Medulla oblongata (tissue), 1 donor: ENCODE data around the gene ADTRP.

Source experiments
- DNase-seq: peaks from one replicate; pipeline ENCODE4 v3.0.0-alpha.2; 2015; ENCODE audit errors: extremely low spot score

The ADTRP gene

GRCh38 chr6:11755725-11756124 lies 22.9 kb downstream of the ADTRP start:
- no peak for DNase-seq

- DNase-seq, result no peak
Observed at GRCh38 chr6:11754625-11755271, 23.9 kb downstream of the ADTRP start.

GRCh38 chr6:11753798-11754197 lies 24.8 kb downstream of the ADTRP start:
- DNase-seq, result no peak

DNA sequence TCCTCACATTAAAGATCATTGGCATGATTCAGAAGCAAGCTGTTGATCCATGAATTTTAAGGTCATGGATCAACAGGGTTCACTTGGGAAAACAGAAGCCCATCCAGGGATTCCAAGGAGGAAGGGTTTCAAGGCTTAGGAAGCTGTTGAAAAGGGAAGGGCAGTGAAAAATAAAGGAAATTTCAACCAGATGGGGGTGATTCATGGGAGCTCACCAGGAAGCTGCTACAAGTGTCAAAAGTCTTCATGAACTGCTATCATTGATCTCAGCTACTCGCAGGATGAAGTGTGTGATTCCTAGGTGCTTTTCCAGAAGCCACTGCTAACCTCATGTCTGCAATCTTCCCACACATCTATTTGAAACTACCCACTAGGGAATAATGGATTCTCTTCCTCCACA lies 26.2 kb downstream of the ADTRP start:
- DNase-seq, result no peak

- no peak for DNase-seq
Observed at GRCh38 chr6:11750682-11751081, 27.9 kb downstream of the ADTRP start.

- no peak for DNase-seq
Observed at GRCh38 chr6:11748591-11749210, 29.9 kb downstream of the ADTRP start.

GRCh38 chr6:11747021-11747420 lies 31.6 kb downstream of the ADTRP start:
- DNase-seq, result no peak

DNA sequence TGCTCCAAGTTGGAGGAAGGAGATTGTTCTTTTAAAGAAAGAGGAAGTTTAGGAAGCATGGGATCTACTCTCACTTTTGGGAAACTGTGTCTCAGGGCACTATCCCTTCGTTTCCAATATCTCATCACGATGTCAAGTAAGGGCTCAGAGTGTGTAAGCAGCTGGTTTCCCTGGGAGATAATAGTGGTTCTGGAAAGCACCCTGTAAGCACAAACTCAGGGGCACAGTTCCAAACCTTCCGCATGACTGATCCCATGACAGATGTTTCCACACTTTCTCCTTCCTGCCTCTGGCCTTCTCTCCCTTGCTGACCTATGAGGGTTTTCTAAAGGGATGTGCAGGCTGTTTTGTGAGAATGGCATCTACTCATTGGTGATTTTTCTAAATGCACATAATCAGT lies 33.9 kb downstream of the ADTRP start:
- peak; percentile 69 for DNase-seq

DNA sequence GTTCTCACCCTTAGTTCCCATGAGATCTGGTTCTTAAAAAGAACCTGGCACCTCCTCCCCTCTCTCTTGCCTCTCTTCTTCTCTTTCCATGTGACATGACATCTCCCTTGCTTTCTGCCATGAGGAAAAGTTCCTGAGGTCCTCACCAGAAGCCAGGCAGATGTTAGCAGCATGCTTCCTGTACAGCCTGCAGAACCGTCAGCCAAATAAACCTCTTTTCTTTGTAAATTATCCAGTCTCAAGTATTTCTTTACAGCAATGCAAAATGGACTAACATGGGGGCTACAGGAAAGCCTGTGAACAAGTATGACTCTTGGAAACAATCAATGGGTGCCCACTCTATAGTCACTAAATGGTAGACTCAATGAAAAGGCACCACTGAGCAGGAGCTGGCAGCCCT lies 34.5 kb downstream of the ADTRP start:
- DNase-seq, result no peak

- no peak for DNase-seq
Observed at GRCh38 chr6:11740875-11741274, 37.7 kb downstream of the ADTRP start.

DNA sequence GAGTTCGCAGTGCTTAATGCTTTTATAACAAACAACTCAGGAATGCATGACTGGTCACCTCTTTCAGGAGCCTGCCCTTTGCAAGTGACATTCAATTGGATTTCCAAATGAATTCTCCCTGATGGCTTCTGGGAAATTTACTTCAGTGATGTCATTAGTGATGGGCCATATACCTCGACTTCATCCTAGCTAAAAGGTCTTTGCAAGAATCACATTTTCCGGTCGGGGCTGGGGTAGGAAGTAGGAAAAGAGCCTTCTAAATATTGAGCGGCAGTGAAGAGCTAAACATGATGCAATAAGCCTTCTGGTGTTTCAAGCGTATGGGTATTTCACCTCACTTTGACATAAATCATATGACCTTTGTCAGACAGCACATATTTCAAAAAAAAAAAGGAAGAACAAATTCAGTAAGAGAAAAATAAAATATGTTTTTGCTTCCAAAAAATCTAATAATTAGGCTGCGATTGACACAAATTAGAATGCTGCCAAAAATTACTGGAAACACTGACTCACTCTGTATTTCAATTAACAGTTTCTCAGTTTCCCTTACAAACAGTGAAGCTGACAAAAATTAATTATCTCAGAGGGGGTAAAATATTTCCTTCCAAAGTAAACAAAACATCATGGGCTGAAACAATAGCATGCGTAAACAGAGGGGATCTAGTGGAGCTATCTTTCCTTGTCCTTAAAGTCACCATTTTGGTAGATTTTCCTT lies 39.8 kb downstream of the ADTRP start:
- DNase-seq, result no peak

DNA sequence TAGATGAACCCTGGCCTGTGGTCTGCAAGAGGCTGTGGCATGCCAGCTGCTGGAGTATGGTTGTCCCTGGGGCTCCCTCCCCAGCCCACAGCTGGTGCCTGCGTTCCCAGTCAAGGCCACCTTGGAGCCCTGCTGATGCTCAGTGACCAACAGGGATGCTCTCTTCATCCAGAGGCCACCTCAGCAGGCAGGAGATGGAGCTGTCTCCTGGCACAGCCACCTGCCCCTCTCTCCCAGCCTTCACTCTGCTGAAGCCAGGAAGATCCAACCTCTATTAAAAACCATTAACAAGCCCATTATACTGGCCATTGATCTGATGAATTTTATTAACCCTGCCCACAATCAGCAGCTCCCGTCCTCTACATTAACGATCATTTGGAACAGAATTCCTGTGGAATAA lies 40.4 kb downstream of the ADTRP start:
- DNase-seq, result no peak

DNA sequence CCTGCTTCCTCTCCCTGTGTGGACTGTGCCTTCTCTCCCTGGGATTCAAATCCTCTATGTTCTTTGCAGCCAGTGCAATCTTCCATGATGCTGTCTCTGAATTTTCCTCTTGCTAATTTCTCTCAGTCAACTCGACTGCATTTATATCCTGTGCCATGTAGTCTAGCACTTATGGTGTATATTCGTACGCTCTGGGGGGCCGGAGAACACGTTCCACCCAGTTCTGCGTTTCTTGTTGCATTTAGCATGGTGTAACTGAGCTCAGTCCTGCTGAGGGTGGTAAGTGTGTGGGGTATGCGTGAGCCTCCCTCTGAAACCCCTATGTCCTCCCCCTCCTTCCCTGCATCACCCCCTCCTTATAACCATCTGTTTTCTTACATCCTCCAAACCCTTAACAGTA lies 42.0 kb downstream of the ADTRP start:
- DNase-seq, result no peak

DNA sequence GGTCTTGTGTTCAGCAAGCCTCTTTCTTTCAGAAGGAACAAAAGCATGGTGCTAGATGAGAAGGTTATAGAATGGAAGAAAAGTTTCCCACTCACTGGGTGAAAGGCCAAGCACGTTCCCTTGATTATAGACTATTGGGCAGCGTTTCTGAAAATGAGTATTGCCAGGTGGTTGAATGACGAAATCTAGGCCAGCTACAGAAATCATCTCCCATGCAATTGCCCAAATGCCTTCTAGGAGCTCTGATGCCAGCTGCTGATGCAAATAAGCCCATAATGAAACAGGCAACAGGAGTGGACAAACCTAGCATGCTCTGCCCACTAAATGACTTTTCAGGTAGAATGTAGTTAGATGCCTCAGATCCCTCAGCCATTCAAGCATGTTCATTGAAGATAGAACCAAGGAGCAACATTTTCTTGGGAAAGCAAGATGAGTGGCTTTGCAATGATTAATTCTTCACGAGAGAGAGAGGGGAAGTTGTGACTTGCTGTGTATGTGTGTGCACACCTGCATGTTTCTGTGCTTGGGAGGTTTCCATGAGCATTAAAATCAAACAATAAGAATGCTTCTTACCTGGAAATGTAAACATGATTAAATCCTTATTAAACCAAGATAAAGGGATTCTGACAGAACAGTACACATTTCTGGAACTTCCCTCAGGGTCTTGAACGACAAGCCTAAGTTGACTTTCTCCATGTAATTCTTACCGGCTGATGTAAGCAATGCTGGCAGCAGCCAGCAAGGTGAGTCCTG lies 43.6 kb downstream of the ADTRP start:
- no peak for DNase-seq

GRCh38 chr6:11732036-11732631 lies 46.5 kb downstream of the ADTRP start:
- peak; percentile 87 for DNase-seq

- DNase-seq, result no peak
Observed at GRCh38 chr6:11731423-11731822, 47.2 kb downstream of the ADTRP start.

DNA sequence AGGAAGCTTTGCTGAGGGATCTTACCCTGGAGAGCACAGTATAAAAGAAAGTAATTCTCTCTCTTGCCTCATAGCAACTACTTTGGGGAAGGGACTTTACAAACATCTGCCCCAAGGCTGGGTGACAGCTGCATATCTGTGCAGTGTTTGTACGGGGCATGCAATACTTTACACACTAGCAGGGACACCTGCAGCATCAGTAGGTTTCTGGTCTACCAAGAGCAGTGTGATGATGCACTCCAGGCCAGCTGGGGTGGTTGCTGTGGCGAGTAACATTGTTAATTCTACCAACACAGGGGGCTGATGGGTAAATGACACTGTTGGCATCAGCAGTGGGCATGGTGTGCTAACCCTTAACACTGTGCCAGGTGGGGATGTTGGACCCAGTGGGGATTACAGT lies 48.0 kb downstream of the ADTRP start:
- no peak for DNase-seq

DNA sequence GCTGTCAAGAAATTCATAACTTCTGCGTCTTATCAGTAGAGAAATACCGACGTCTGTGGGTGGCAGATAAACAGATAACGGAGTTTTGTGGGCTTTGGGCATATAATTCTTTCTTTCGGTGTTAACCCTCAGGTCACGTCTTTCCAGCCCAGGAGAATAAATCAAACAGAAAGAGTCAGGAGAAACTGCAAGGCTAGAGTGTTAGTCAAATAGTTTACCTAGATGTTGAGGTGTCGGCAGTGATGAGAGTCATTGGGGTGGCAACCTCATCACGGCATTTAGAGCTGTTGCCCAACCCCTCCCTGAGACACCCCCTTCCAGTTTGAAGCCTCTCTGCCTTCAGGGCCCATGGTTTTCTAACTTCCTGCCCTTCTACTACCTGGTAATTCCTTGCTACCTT lies 49.5 kb downstream of the ADTRP start:
- DNase-seq, result no peak

DNA sequence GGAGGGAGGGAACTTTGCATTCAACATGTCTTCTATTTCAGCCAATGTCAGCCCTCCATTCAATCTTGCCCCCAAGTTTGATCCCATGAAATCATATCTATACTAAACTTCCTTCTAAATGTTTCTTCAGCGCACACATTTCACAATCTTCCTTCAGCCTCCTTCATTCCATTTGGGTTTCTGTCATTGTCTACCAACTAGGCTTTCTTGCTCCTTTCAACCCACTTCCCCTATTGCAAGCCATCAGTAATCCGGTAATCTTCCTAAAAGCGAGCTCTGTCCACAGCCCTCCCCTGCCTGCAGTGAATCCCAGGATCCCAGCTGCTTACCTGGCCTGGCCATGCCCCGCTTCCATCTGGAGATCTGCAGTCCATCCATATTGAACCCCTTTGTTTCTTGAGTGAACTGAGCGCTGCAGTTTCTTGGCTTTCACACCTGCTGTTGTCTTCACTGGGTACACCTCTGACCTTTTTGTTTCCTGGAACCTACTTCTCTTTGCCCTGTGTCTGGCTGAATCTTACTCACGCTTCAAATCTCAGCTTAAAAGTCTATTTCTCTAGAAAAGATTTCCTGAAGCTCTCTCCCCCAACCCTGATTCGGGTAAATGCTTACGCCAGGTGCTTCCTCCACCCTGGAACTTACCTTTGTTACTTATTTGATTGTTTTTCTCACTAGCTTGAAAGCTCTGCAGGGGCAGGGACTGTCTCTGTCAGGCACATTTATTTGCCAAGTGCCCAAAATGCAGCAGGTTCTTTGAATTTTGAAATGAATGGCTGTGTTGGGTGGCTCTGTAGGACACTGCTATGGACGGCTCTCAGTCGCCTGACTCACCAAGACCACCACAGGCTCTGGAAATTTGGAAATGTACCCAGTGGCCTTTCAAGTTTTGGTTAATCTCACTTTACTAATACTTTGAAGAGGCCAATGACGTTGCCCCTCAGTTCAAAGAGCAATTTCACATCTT lies 50.3 kb downstream of the ADTRP start:
- DNase-seq, result no peak

DNA sequence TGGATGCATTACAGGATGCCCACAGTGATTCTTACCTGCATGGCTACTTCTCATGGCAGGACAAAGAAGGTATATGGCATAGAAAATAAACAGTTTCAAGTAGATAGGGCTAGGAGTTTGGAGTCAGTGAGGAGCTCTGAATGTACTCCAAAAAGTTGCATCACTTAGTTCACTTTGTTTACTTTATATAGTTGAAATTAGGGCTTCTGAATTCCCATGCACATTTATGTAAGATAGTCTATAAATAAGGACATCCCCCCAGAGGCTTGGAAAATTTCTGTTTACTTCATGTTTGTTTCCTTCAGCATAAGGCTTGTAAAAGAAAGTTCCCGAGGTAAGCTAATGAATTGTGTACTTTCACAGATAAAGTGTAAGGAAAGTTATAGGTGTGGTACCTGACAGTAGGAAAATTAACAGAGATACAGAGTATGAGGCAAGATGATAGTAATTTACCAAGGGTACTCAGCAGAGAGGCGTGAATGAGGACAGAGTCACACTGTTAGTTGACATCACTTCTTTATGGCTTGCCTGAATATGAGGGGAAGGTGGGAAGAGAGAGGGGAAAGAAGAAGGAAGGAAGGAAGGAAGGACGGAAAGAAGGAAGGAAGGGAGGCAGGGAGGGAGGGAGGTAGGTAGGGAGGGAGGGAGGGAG lies 51.1 kb downstream of the ADTRP start:
- no peak for DNase-seq
